Neural crest cell (in vitro differentiated cells): ENCODE results near the gene ADGB. TPM values are rescaled to one million over a fixed set of nuclear protein-coding genes. Genes with fewer than 3 reads are reported as not detected.

ENCODE experiments used
- DNase-seq: peaks from one replicate; pipeline ENCODE4 v3.0.0; 2021; ENCODE audit warnings: low read depth, mixed read lengths, low spot score
- H3K27ac Mint-ChIP-seq: one replicate; pipeline ENCODE4 v1.8.0; 2021; ENCODE audit warnings: mild to moderate bottlenecking, mixed read lengths; ENCODE audit not compliant: unreplicated experiment
- H3K27me3 Mint-ChIP-seq: 2 replicates; pipeline ENCODE4 v1.8.0; 2021; ENCODE audit warnings: low read depth, mild to moderate bottlenecking, mixed read lengths
- H3K36me3 Mint-ChIP-seq: 2 replicates; pipeline ENCODE4 v1.8.0; 2021; ENCODE audit warnings: low read depth, mild to moderate bottlenecking, mixed read lengths
- H3K4me1 Mint-ChIP-seq: 2 replicates; pipeline ENCODE4 v1.8.0; 2021; ENCODE audit warnings: mixed read lengths
- H3K4me3 Mint-ChIP-seq: one replicate; pipeline ENCODE4 v1.8.0; 2021; ENCODE audit warnings: mild to moderate bottlenecking, mixed read lengths
- H3K9me3 Mint-ChIP-seq: 2 replicates; pipeline ENCODE4 v1.8.0; 2021; ENCODE audit warnings: mixed read lengths
- total RNA-seq: library from RNA; stranded (reverse); gene quantifications from 2 replicates; pipeline ENCODE4 v1.2.1, GENCODE V29; 2021
- TF ChIP-seq, protein P1 (sequence below): fragments of 200-600 bp; sonication (generic); conservative IDR thresholded peaks from 2 replicates; pipeline ENCODE4 v1.5.0; 2021; ENCODE audit warnings: antibody characterized with exemption, mild to moderate bottlenecking

ADGB gene
- total RNA-seq, 1 donor from 2014 or later, result not detected

DNA sequence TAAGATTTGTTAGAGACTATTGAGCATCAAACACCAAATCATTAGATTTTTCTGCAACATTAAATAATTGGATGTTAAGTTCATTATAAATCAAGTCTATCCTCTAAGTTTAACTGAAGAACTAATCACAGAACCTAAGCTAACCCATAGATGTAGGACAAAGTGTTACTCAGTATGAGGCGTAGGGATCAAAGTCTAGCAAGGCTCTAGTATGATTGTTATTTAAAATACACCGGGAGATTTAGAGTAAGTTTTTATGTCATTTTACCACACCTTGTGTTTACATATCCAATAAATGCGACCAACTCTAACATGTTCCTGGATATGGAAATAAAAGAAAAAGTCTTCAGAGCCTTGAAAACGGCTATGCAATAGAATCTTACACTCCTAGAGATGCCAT is 2.6 kb downstream of the ADGB start:
- no peak for DNase-seq
- Mint-ChIP-seq H3K9me3 (no peaks in the 10 kb centered on the region), H3K4me1 (peaks cover 11% of the 10 kb centered on the region), H3K27ac (no peak overlapping the region), H3K4me3 (no peak overlapping the region), H3K27me3 (no peaks in the 10 kb centered on the region), H3K36me3 (no peaks in the 10 kb centered on the region)
- TF ChIP-seq, protein P1, sequence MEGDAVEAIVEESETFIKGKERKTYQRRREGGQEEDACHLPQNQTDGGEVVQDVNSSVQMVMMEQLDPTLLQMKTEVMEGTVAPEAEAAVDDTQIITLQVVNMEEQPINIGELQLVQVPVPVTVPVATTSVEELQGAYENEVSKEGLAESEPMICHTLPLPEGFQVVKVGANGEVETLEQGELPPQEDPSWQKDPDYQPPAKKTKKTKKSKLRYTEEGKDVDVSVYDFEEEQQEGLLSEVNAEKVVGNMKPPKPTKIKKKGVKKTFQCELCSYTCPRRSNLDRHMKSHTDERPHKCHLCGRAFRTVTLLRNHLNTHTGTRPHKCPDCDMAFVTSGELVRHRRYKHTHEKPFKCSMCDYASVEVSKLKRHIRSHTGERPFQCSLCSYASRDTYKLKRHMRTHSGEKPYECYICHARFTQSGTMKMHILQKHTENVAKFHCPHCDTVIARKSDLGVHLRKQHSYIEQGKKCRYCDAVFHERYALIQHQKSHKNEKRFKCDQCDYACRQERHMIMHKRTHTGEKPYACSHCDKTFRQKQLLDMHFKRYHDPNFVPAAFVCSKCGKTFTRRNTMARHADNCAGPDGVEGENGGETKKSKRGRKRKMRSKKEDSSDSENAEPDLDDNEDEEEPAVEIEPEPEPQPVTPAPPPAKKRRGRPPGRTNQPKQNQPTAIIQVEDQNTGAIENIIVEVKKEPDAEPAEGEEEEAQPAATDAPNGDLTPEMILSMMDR, result no peak

DNA sequence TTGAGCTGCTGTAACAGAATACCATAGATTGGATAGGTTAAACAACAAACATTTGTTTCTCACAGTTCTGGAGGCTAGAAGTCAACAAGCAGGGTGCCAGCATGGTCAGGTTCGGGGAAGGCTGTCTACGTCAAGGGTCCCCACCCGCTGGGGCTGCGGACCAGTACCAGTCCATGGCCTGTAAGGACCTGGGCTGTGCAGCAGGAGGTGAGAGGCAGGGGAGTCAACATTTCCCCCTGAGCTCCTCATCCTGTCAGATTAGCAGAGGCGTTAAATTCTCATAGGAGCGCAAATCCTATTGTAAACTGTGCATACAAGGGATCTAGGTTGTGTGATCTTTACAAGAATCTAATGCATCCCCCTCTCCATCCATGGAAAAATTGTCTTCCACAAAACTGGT is 3.8 kb downstream of the ADGB start:
- no peak overlapping the region for H3K27ac Mint-ChIP-seq
- DNase-seq, result no peak
- H3K9me3 Mint-ChIP-seq, result peaks cover 2% of the 10 kb centered on the region
- H3K27me3 Mint-ChIP-seq, result no peaks in the 10 kb centered on the region
- no peak overlapping the region for H3K4me3 Mint-ChIP-seq
- TF ChIP-seq, protein P1, result no peak
- peaks cover 11% of the 10 kb centered on the region for H3K4me1 Mint-ChIP-seq
- H3K36me3 Mint-ChIP-seq, result no peaks in the 10 kb centered on the region

DNA sequence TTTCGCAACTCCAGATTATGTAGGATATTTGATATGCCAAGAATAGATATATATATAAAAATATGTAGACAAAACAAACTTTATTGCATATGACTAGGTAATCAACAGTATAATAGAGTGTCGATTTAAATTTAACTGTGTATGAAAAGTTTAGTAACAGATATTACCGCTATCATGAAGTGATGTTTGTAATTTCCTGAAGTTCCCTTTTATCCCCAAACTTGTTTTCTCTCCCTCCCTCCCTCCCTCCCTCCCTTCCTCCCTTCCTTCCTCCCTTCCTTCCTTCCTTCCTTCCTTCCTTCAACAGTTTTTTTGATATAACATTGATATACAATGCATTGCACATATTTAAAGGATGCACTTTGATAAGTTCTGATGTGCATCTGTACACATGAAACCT is 15.2 kb downstream of the ADGB start:
- Mint-ChIP-seq H3K9me3 (peaks cover 4% of the 10 kb centered on the region), H3K4me3 (no peak overlapping the region), H3K36me3 (no peaks in the 10 kb centered on the region), H3K4me1 (no peaks in the 10 kb centered on the region), H3K27ac (no peak overlapping the region), H3K27me3 (no peaks in the 10 kb centered on the region)
- DNase-seq, result no peak
- TF ChIP-seq, protein P1, result no peak

- no peak overlapping the region for H3K4me3 Mint-ChIP-seq
- no peaks in the 10 kb centered on the region for H3K4me1 Mint-ChIP-seq
- peaks cover 5% of the 10 kb centered on the region for H3K9me3 Mint-ChIP-seq
- no peaks in the 10 kb centered on the region for H3K36me3 Mint-ChIP-seq
- DNase-seq, result no peak
- H3K27me3 Mint-ChIP-seq, result no peaks in the 10 kb centered on the region
- no peak overlapping the region for H3K27ac Mint-ChIP-seq
- TF ChIP-seq, protein P1, result no peak
Measured at GRCh38 chr6:146620655-146621054, 21.9 kb downstream of the ADGB start.

DNA sequence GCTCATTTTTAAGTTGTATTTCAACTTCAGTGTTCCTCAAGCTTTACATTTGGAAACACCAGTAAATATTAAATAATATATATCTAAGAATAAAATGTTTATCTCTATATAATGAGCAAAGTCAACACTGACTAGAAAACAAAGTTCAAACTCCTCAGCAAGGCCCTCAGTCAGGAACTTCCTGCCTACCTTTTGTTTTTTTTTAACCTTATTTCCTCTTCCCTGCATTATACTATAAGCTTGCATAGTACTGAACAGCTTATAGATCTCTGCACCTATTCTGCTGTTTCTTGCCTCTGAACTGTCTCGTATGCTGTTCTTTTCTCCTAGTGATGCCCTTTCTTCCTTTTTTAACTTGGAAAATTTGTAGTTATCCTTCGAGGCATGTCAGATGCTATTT is 29.6 kb downstream of the ADGB start:
- no peak overlapping the region for H3K27ac Mint-ChIP-seq
- peaks cover 2% of the 10 kb centered on the region for H3K27me3 Mint-ChIP-seq
- H3K4me1 Mint-ChIP-seq, result no peaks in the 10 kb centered on the region
- no peak overlapping the region for H3K4me3 Mint-ChIP-seq
- TF ChIP-seq, protein P1, result no peak
- no peak for DNase-seq
- H3K9me3 Mint-ChIP-seq, result peaks cover 2% of the 10 kb centered on the region
- no peaks in the 10 kb centered on the region for H3K36me3 Mint-ChIP-seq

- Mint-ChIP-seq H3K36me3 (no peaks in the 10 kb centered on the region), H3K9me3 (no peaks in the 10 kb centered on the region), H3K4me3 (no peak overlapping the region), H3K27me3 (peaks cover 2% of the 10 kb centered on the region), H3K27ac (no peak overlapping the region), H3K4me1 (no peaks in the 10 kb centered on the region)
- TF ChIP-seq, protein P1, result no peak
- no peak for DNase-seq
Measured at GRCh38 chr6:146634022-146634421, 35.2 kb downstream of the ADGB start.
